ENCODE results near the gene PCDH7.

Gene PCDH7

DNA sequence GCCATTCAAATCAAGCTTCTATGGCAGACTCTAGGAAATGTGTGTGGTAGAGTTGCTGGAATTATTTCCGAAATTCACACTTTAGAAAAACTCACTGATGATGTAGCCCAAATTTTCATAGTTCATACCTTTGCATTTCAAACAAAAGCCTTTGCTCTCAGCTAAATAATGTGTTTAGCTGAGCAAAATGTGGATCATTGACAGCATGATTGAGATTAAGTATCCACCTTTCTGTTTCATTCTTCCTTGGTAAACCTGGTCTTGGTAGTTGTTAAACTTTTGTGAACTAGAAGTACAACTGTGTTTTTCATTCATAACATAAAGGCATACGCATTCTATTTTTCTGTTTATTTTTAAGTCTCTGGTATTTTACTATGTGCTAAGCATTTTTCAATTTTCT is 7.2 kb downstream of the PCDH7 start:
- no CpG with 5 or more reads among the region's 2 CpGs for WGBS (ENCODE audit: insufficient coverage, insufficient read length)
- H3K36me3 ChIP-seq (ENCODE audit: control insufficient read depth, insufficient read depth, low read length): no peaks in the 10 kb centered on the region
- no peak for DNase-seq (ENCODE audit: low read depth, low spot score)
- peaks cover 15% of the 10 kb centered on the region for H3K27me3 ChIP-seq (ENCODE audit: control insufficient read depth, insufficient read depth, low read length)
- no peaks in the 10 kb centered on the region for H3K9me3 ChIP-seq (ENCODE audit: control insufficient read depth, insufficient read depth, low read length)
- no peak overlapping the region for H3K27ac ChIP-seq (ENCODE audit: low read length)
- H3K4me1 ChIP-seq (ENCODE audit: control insufficient read depth, insufficient read depth, low read length): 0 out of 2 replicates have a peak, but pooled peaks cover 3% of the 10 kb centered on the region
- no peak overlapping the region for H3K4me3 ChIP-seq (ENCODE audit: low read length)

- no peak overlapping the region for H3K4me3 ChIP-seq (ENCODE audit: low read length)
- WGBS (ENCODE audit: insufficient coverage, insufficient read length): no CpG with 5 or more reads among the region's 2 CpGs
- no peak overlapping the region for H3K27ac ChIP-seq (ENCODE audit: low read length)
- H3K9me3 ChIP-seq (ENCODE audit: control insufficient read depth, insufficient read depth, low read length): no peaks in the 10 kb centered on the region
- 0 out of 2 replicates have a peak, but pooled peaks cover 2% of the 10 kb centered on the region for H3K4me1 ChIP-seq (ENCODE audit: control insufficient read depth, insufficient read depth, low read length)
- H3K27me3 ChIP-seq (ENCODE audit: control insufficient read depth, insufficient read depth, low read length): peaks cover 6% of the 10 kb centered on the region
- no peak for DNase-seq (ENCODE audit: low read depth, low spot score)
- no peaks in the 10 kb centered on the region for H3K36me3 ChIP-seq (ENCODE audit: control insufficient read depth, insufficient read depth, low read length)
Observed at GRCh38 chr4:30728311-30728710, 8.1 kb downstream of the PCDH7 start.

GRCh38 chr4:30743897-30744296 is 23.7 kb downstream of the PCDH7 start:
- DNase-seq (ENCODE audit: low read depth, low spot score): no peak
- H3K27ac ChIP-seq (ENCODE audit: low read length): no peak overlapping the region
- no peaks in the 10 kb centered on the region for H3K27me3 ChIP-seq (ENCODE audit: control insufficient read depth, insufficient read depth, low read length)
- no peak overlapping the region for H3K4me3 ChIP-seq (ENCODE audit: low read length)
- no peaks in the 10 kb centered on the region for H3K9me3 ChIP-seq (ENCODE audit: control insufficient read depth, insufficient read depth, low read length)
- H3K4me1 ChIP-seq (ENCODE audit: control insufficient read depth, insufficient read depth, low read length): no peaks in the 10 kb centered on the region
- no CpG with 5 or more reads among the region's 3 CpGs for WGBS (ENCODE audit: insufficient coverage, insufficient read length)
- H3K36me3 ChIP-seq (ENCODE audit: control insufficient read depth, insufficient read depth, low read length): no peaks in the 10 kb centered on the region

DNA sequence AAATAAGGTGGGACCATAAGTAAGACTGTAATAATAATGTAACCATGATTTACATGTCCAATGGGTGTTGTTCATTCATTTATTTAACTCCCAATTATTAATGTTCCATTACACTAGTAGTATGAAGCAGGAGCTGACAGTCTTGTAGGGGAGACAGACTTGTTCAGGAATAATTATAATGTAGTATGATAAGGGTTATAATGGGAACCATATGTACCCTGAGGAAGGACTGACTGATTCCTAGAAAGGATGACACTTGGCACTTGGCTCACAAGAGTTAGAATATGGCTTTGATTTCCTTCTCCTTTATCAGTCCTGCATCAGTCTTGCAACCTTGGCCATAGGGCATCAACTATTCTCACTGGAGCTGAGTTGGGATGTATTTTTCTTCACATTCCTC is 24.2 kb downstream of the PCDH7 start:
- Histone ChIP-seq H3K9me3 (ENCODE audit: control insufficient read depth, insufficient read depth, low read length) (no peaks in the 10 kb centered on the region), H3K27ac (ENCODE audit: low read length) (no peak overlapping the region), H3K27me3 (ENCODE audit: control insufficient read depth, insufficient read depth, low read length) (no peaks in the 10 kb centered on the region), H3K4me3 (ENCODE audit: low read length) (no peak overlapping the region), H3K4me1 (ENCODE audit: control insufficient read depth, insufficient read depth, low read length) (no peaks in the 10 kb centered on the region), H3K36me3 (ENCODE audit: control insufficient read depth, insufficient read depth, low read length) (no peaks in the 10 kb centered on the region)
- no peak for DNase-seq (ENCODE audit: low read depth, low spot score)

GRCh38 chr4:30744957-30745640 is 24.9 kb downstream of the PCDH7 start:
- no peaks in the 10 kb centered on the region for H3K27me3 ChIP-seq (ENCODE audit: control insufficient read depth, insufficient read depth, low read length)
- H3K4me1 ChIP-seq (ENCODE audit: control insufficient read depth, insufficient read depth, low read length): no peaks in the 10 kb centered on the region
- WGBS (ENCODE audit: insufficient coverage, insufficient read length): no CpG with 5 or more reads among the region's 4 CpGs
- no peaks in the 10 kb centered on the region for H3K9me3 ChIP-seq (ENCODE audit: control insufficient read depth, insufficient read depth, low read length)
- no peaks in the 10 kb centered on the region for H3K36me3 ChIP-seq (ENCODE audit: control insufficient read depth, insufficient read depth, low read length)
- no peak for DNase-seq (ENCODE audit: low read depth, low spot score)
- H3K4me3 ChIP-seq (ENCODE audit: low read length): no peak overlapping the region
- no peak overlapping the region for H3K27ac ChIP-seq (ENCODE audit: low read length)

DNA sequence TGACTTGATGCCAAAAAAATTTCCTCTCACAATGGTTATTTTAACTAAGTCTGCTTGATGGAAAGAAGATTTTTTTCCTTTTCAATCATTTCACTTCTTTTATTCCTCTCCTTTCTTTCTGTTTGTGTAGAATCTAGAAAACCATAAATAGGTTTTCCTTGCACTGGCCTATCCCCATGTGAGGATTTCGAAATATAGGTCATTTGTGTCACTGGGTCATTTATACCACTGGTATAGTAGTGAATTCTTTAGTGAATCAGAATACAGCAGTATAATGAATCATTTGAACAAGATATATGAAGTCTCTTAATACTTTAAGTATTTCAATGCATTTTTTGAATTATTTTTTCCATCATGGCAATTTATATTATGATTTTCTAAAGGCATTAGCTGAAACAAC is 26.6 kb downstream of the PCDH7 start:
- no peaks in the 10 kb centered on the region for H3K9me3 ChIP-seq (ENCODE audit: control insufficient read depth, insufficient read depth, low read length)
- H3K4me1 ChIP-seq (ENCODE audit: control insufficient read depth, insufficient read depth, low read length): no peaks in the 10 kb centered on the region
- no peak for DNase-seq (ENCODE audit: low read depth, low spot score)
- WGBS (ENCODE audit: insufficient coverage, insufficient read length): no CpG with 5 or more reads among the region's 1 CpG
- no peaks in the 10 kb centered on the region for H3K27me3 ChIP-seq (ENCODE audit: control insufficient read depth, insufficient read depth, low read length)
- no peaks in the 10 kb centered on the region for H3K36me3 ChIP-seq (ENCODE audit: control insufficient read depth, insufficient read depth, low read length)
- no peak overlapping the region for H3K4me3 ChIP-seq (ENCODE audit: low read length)
- H3K27ac ChIP-seq (ENCODE audit: low read length): no peak overlapping the region

- no peak overlapping the region for H3K4me3 ChIP-seq (ENCODE audit: low read length)
- H3K27me3 ChIP-seq (ENCODE audit: control insufficient read depth, insufficient read depth, low read length): no peaks in the 10 kb centered on the region
- H3K27ac ChIP-seq (ENCODE audit: low read length): no peak overlapping the region
- H3K9me3 ChIP-seq (ENCODE audit: control insufficient read depth, insufficient read depth, low read length): no peaks in the 10 kb centered on the region
- DNase-seq (ENCODE audit: low read depth, low spot score): no peak
- H3K36me3 ChIP-seq (ENCODE audit: control insufficient read depth, insufficient read depth, low read length): no peaks in the 10 kb centered on the region
- no CpG with 5 or more reads among the region's 3 CpGs for WGBS (ENCODE audit: insufficient coverage, insufficient read length)
- H3K4me1 ChIP-seq (ENCODE audit: control insufficient read depth, insufficient read depth, low read length): no peaks in the 10 kb centered on the region
Observed at GRCh38 chr4:30753316-30753715, 33.1 kb downstream of the PCDH7 start.

DNA sequence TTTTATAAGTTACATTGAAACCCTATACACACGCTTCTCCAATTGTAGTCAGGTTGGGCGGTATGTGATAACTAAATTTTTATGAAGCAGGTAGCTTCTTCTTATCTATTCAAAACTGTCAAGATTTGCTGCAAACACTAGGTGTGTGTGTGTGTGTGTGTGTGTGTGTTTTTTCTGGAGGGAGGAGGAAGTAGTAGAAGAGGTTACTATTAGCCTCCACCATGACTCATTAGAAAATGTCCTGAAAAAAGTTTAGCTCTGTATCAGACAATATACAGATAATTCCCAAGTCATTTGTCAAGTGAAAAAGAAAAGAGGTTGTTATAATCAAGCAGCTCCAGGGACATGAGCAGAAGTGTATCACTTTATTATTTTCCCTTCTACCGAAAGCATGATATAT is 33.9 kb downstream of the PCDH7 start:
- H3K36me3 ChIP-seq (ENCODE audit: control insufficient read depth, insufficient read depth, low read length): no peaks in the 10 kb centered on the region
- no peaks in the 10 kb centered on the region for H3K27me3 ChIP-seq (ENCODE audit: control insufficient read depth, insufficient read depth, low read length)
- H3K27ac ChIP-seq (ENCODE audit: low read length): no peak overlapping the region
- DNase-seq (ENCODE audit: low read depth, low spot score): no peak
- no CpG with 5 or more reads among the region's 3 CpGs for WGBS (ENCODE audit: insufficient coverage, insufficient read length)
- no peaks in the 10 kb centered on the region for H3K9me3 ChIP-seq (ENCODE audit: control insufficient read depth, insufficient read depth, low read length)
- H3K4me3 ChIP-seq (ENCODE audit: low read length): no peak overlapping the region
- no peaks in the 10 kb centered on the region for H3K4me1 ChIP-seq (ENCODE audit: control insufficient read depth, insufficient read depth, low read length)

DNA sequence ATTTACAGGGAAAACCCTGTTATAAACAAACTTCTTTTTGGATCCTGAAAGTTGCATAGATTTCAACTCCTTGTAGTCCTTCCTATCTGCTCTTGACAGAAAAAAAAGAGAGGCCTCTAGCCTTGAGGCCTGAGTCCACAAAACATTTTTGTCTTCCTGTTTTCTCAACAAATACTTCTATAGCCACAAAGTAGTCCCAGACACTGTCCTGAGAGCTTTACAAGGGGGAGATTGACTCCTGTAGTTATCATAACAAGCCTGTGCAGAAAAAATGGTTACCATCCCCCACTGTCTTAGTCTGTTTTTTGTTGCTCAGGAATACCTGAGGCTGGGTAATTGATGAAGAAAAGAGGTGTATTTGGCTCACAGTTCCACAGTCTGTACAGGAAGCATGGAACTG is 35.2 kb downstream of the PCDH7 start:
- Histone ChIP-seq H3K27me3 (ENCODE audit: control insufficient read depth, insufficient read depth, low read length) (no peaks in the 10 kb centered on the region), H3K9me3 (ENCODE audit: control insufficient read depth, insufficient read depth, low read length) (no peaks in the 10 kb centered on the region), H3K4me3 (ENCODE audit: low read length) (no peak overlapping the region), H3K36me3 (ENCODE audit: control insufficient read depth, insufficient read depth, low read length) (no peaks in the 10 kb centered on the region), H3K4me1 (ENCODE audit: control insufficient read depth, insufficient read depth, low read length) (no peaks in the 10 kb centered on the region), H3K27ac (ENCODE audit: low read length) (no peak overlapping the region)
- no peak for DNase-seq (ENCODE audit: low read depth, low spot score)

- no peaks in the 10 kb centered on the region for H3K36me3 ChIP-seq (ENCODE audit: control insufficient read depth, insufficient read depth, low read length)
- no peak overlapping the region for H3K27ac ChIP-seq (ENCODE audit: low read length)
- H3K9me3 ChIP-seq (ENCODE audit: control insufficient read depth, insufficient read depth, low read length): no peaks in the 10 kb centered on the region
- no peaks in the 10 kb centered on the region for H3K4me1 ChIP-seq (ENCODE audit: control insufficient read depth, insufficient read depth, low read length)
- DNase-seq (ENCODE audit: low read depth, low spot score): no peak
- H3K27me3 ChIP-seq (ENCODE audit: control insufficient read depth, insufficient read depth, low read length): no peaks in the 10 kb centered on the region
- no peak overlapping the region for H3K4me3 ChIP-seq (ENCODE audit: low read length)
- WGBS (ENCODE audit: insufficient coverage, insufficient read length): no CpG with 5 or more reads among the region's 3 CpGs
Observed at GRCh38 chr4:30756553-30756952, 36.4 kb downstream of the PCDH7 start.

GRCh38 chr4:30757357-30757756 is 37.2 kb downstream of the PCDH7 start:
- no peak overlapping the region for H3K27ac ChIP-seq (ENCODE audit: low read length)
- no peaks in the 10 kb centered on the region for H3K36me3 ChIP-seq (ENCODE audit: control insufficient read depth, insufficient read depth, low read length)
- H3K4me1 ChIP-seq (ENCODE audit: control insufficient read depth, insufficient read depth, low read length): no peaks in the 10 kb centered on the region
- DNase-seq (ENCODE audit: low read depth, low spot score): no peak
- H3K4me3 ChIP-seq (ENCODE audit: low read length): no peak overlapping the region
- no peaks in the 10 kb centered on the region for H3K9me3 ChIP-seq (ENCODE audit: control insufficient read depth, insufficient read depth, low read length)
- WGBS (ENCODE audit: insufficient coverage, insufficient read length): 100% methylated on average over 1 of the region's 6 CpGs
- no peaks in the 10 kb centered on the region for H3K27me3 ChIP-seq (ENCODE audit: control insufficient read depth, insufficient read depth, low read length)
